H9 (cell line): ENCODE data around the gene DNM2. TPM values are rescaled to one million over a fixed set of nuclear protein-coding genes. Genes with fewer than 3 reads are reported as not detected.
A peak's percentile ranks its signal among the peaks of the same experiment; 100 is the strongest.

Experiments used
- DNase-seq: peaks from one replicate; pipeline ENCODE4 v3.0.0-alpha.2; 2017
- H2AFZ ChIP-seq: one replicate; pipeline ENCODE4 v1.6.1; 2013; ENCODE audit warnings: mild to moderate bottlenecking, low read length, control low read depth, moderate library complexity
- H2AK5ac ChIP-seq: 2 replicates; pipeline ENCODE4 v1.6.1; 2013; ENCODE audit warnings: low read length, control low read depth, mixed read lengths; ENCODE audit not compliant: insufficient read length
- H2BK120ac ChIP-seq: one replicate; pipeline ENCODE4 v1.6.1; 2013; ENCODE audit warnings: low read depth, mild to moderate bottlenecking, low read length, control low read depth, inconsistent platforms; ENCODE audit not compliant: poor library complexity, severe bottlenecking
- H2BK12ac ChIP-seq: 2 replicates; pipeline ENCODE4 v1.6.1; 2013; ENCODE audit warnings: low read length, control low read depth, mixed read lengths, low read depth; ENCODE audit not compliant: insufficient read length
- H2BK15ac ChIP-seq: 2 replicates; pipeline ENCODE4 v1.6.1; 2013; ENCODE audit warnings: low read depth, low read length, control low read depth
- H2BK20ac ChIP-seq: one replicate; pipeline ENCODE4 v1.6.1; 2013; ENCODE audit warnings: low read depth, mild to moderate bottlenecking, low read length, control low read depth, inconsistent platforms; ENCODE audit not compliant: poor library complexity, severe bottlenecking
- H2BK5ac ChIP-seq: 2 replicates; pipeline ENCODE4 v1.6.1; 2013; ENCODE audit warnings: low read length, control low read depth, mixed read lengths; ENCODE audit not compliant: insufficient read length
- H3K14ac ChIP-seq: 2 replicates; pipeline ENCODE4 v1.6.1; 2013; ENCODE audit warnings: low read length, control low read depth; ENCODE audit not compliant: insufficient read depth
- H3K18ac ChIP-seq: 2 replicates; pipeline ENCODE4 v1.6.1; 2013; ENCODE audit warnings: low read depth, mild to moderate bottlenecking, mixed read lengths, low read length, control low read depth; ENCODE audit not compliant: insufficient read length
- H3K23ac ChIP-seq: 2 replicates; pipeline ENCODE4 v1.6.1; 2013; ENCODE audit warnings: low read length, control low read depth, mixed read lengths, low read depth; ENCODE audit not compliant: insufficient read length
- H3K23me2 ChIP-seq: 2 replicates; pipeline ENCODE4 v1.6.1; 2013; ENCODE audit warnings: low read depth, mild to moderate bottlenecking, mixed read lengths, low read length, control low read depth; ENCODE audit not compliant: insufficient read length, poor library complexity, severe bottlenecking
- H3K27ac ChIP-seq: 2 replicates; pipeline ENCODE4 v1.5.1; 2013; ENCODE audit warnings: low read length, control low read depth, mixed read lengths, low read depth; ENCODE audit not compliant: insufficient read length
- H3K27me3 ChIP-seq: 2 replicates; pipeline ENCODE4 v1.6.1; 2013; ENCODE audit warnings: low read length, control low read depth, inconsistent platforms; ENCODE audit not compliant: insufficient read depth
- H3K4ac ChIP-seq: 2 replicates; pipeline ENCODE4 v1.6.1; 2013; ENCODE audit warnings: low read depth, mild to moderate bottlenecking, control low read depth, inconsistent platforms, low read length, moderate library complexity
- H3K4me1 ChIP-seq: 2 replicates; pipeline ENCODE4 v1.6.1; 2013; ENCODE audit warnings: low read length, control low read depth, inconsistent platforms; ENCODE audit not compliant: insufficient read depth
- H3K4me2 ChIP-seq: 2 replicates; pipeline ENCODE4 v1.6.1; 2013; ENCODE audit warnings: low read length, control low read depth, mixed read lengths; ENCODE audit not compliant: insufficient read length, insufficient read depth
- H3K56ac ChIP-seq: 2 replicates; pipeline ENCODE4 v1.6.1; 2013; ENCODE audit warnings: low read depth, mild to moderate bottlenecking, mixed read lengths, low read length, control low read depth; ENCODE audit not compliant: insufficient read length
- H3K79me1 ChIP-seq: 2 replicates; pipeline ENCODE4 v1.6.1; 2013; ENCODE audit warnings: low read depth, mild to moderate bottlenecking, moderate library complexity, low read length, control low read depth, inconsistent platforms; ENCODE audit not compliant: insufficient read depth, poor library complexity, severe bottlenecking
- H3K79me2 ChIP-seq: 2 replicates; pipeline ENCODE4 v1.6.1; 2013; ENCODE audit warnings: low read length, control low read depth, inconsistent platforms; ENCODE audit not compliant: insufficient read depth
- H3K9ac ChIP-seq: 2 replicates; pipeline ENCODE4 v1.6.1; 2013; ENCODE audit warnings: low read length, control low read depth, mixed read lengths; ENCODE audit not compliant: insufficient read length; ENCODE audit errors: extremely low read depth
- H3K9me3 ChIP-seq: one replicate; pipeline ENCODE4 v1.6.1; 2013; ENCODE audit warnings: low read depth, low read length, inconsistent platforms; ENCODE audit not compliant: control insufficient read depth
- H3T11ph ChIP-seq: one replicate; pipeline ENCODE4 v1.6.1; 2013; ENCODE audit warnings: mild to moderate bottlenecking, low read length, control low read depth, inconsistent platforms
- H4K20me1 ChIP-seq: one replicate; pipeline ENCODE4 v1.6.1; 2013; ENCODE audit not compliant: control insufficient read depth, insufficient read length, insufficient read depth
- H4K5ac ChIP-seq: 2 replicates; pipeline ENCODE4 v1.6.1; 2013; ENCODE audit warnings: low read depth, mild to moderate bottlenecking, mixed read lengths, low read length, control low read depth; ENCODE audit not compliant: insufficient read length
- H4K8ac ChIP-seq: replicated peaks from 2 replicates; pipeline ENCODE4 v1.6.1; 2013; ENCODE audit warnings: low read length, control low read depth, mixed read lengths, low read depth; ENCODE audit not compliant: insufficient read length
- H4K91ac ChIP-seq: 2 replicates; pipeline ENCODE4 v1.6.1; 2013; ENCODE audit warnings: low read depth, mild to moderate bottlenecking, moderate library complexity, mixed read lengths, low read length, control low read depth; ENCODE audit not compliant: insufficient read length
- H3K27ac Mint-ChIP-seq, 3 experiments: 2 replicates in 2 of 3; 3 replicates in 1 of 3; pipeline ENCODE4 v1.8.0; 2020 to 2021; ENCODE audit warnings: mixed read lengths in 3 of 3, mild to moderate bottlenecking in 1 of 3, moderate library complexity in 1 of 3
- H3K27me3 Mint-ChIP-seq: 2 replicates; pipeline ENCODE4 v1.8.0; 2021; ENCODE audit warnings: low read depth, mild to moderate bottlenecking, moderate library complexity, mixed read lengths
- H3K36me3 Mint-ChIP-seq, 3 experiments: 2 replicates in 2 of 3; 3 replicates in 1 of 3; pipeline ENCODE4 v1.8.0; 2020 to 2021; ENCODE audit warnings: low read depth in 3 of 3, mixed read lengths in 3 of 3; ENCODE audit not compliant: insufficient read depth in 1 of 3
- H3K4me1 Mint-ChIP-seq, 2 experiments: 2 replicates each; pipeline ENCODE4 v1.8.0; 2020; ENCODE audit warnings: mixed read lengths in 2 of 2
- H3K4me3 Mint-ChIP-seq, 2 experiments: 2 replicates in 1 of 2; 3 replicates in 1 of 2; pipeline ENCODE4 v1.8.0; 2020 to 2021; ENCODE audit warnings: mild to moderate bottlenecking in 2 of 2, mixed read lengths in 2 of 2, moderate library complexity in 1 of 2
- H3K9me3 Mint-ChIP-seq, 2 experiments: 2 replicates in 1 of 2; 3 replicates in 1 of 2; pipeline ENCODE4 v1.8.0; 2020; ENCODE audit warnings: mild to moderate bottlenecking in 2 of 2, mixed read lengths in 2 of 2, moderate library complexity in 1 of 2
- CTCF ChIP-seq: fragments of 200-600 bp; sonication (generic); conservative IDR thresholded peaks from 3 replicates; pipeline ENCODE4 v1.8.0; 2021; ENCODE audit warnings: antibody characterized with exemption, mild to moderate bottlenecking
- WGBS: extraction: QIAGEN DNeasy Blood & Tissue Kit; methylation state at CpG from one replicate; pipeline ENCODE4 v1.1.7; 2013; ENCODE audit warnings: missing lambda C conversion rate, low lambda C conversion rate, mixed read lengths; ENCODE audit not compliant: insufficient read length; ENCODE audit errors: extremely low coverage; 5-methylcytosine and 5-hydroxymethylcytosine counted together
- total RNA-seq: library from RNA; stranded (reverse); gene quantifications from 2 replicates; pipeline ENCODE4 v1.2.1, GENCODE V29; 2021

DNM2 gene
- total RNA-seq, 1 experiment from 2014 or later, result 152 TPM

DNA sequence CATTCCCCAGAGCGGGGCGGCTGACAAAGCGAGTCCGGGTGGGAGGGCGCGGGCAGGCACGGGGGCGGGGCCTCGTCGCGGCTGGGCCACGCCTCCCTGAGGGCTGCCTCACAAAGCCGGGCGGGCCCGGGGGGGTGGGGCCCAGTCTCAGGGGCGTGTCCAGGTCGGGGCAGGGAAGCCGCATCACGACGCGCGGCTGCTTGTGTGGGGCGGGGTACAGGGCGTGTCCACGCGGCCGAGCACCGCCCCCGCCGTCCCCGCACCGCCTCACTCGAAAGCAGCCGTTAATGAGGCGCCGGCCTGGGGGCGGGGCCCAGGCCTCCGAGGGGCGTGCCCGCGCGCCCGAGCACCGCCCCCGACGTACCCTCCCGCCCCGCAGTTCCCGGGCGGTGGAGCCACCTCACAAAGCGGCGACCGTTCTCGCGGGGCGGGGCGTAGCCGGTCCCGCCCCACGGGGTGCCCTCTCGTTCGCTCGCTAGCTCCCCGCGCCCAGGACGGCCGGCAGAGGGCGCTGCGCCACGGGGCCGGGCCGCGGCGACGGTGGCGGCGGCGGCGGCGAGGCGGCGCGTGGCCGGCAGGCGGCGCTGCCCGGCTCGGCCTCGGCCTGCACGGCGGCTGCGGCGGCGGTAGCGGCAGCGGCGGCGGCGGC, 153.2 kb downstream of the DNM2 start, which contains the start of gene CARM1:
CARM1 (plus strand) TSS at position 599 of the 649 bp plus-strand sequence. CDS start 150 bp downstream, outside the sequence.
- H2AK5ac ChIP-seq, result no peak within 1 kb of the TSS
- H3K9me3 ChIP-seq, result no peaks in the 10 kb centered on the region
- H3K4ac ChIP-seq, result no peak within 1 kb of the TSS
- peak within 1 kb of the TSS; percentile 71 for H3K4me2 ChIP-seq
- peaks cover 13% of the 10 kb centered on the region; the same call in 1 of the 2 replicates for H3K79me2 ChIP-seq
- no CpG with 5 or more reads among the region's 99 CpGs for WGBS
- no peaks in the 10 kb centered on the region for H4K20me1 ChIP-seq
- H4K91ac ChIP-seq, result no peak within 1 kb of the TSS
- H3K18ac ChIP-seq, result peak within 1 kb of the TSS; percentile 45
- no peak within 1 kb of the TSS for H2BK120ac ChIP-seq
- DNase-seq, result peak; percentile 98
- peaks cover 12 to 22% of the 10 kb centered on the region in 2 experiments for H3K4me1 Mint-ChIP-seq
- H3K27me3 Mint-ChIP-seq, result no peaks in the 10 kb centered on the region
- no peak within 1 kb of the TSS for H2BK5ac ChIP-seq
- H3T11ph ChIP-seq, result no peak within 1 kb of the TSS
- no peak within 1 kb of the TSS for H3K56ac ChIP-seq
- H3K27ac ChIP-seq, result no peak within 1 kb of the TSS
- H3K14ac ChIP-seq, result peak within 1 kb of the TSS; percentile 82
- H3K79me1 ChIP-seq, result peaks cover 5% of the 10 kb centered on the region
- H3K27me3 ChIP-seq, result no peaks in the 10 kb centered on the region
- H3K4me1 ChIP-seq, result peaks cover 2% of the 10 kb centered on the region; the same call in 1 of the 2 replicates
- H2AFZ ChIP-seq, result no peak within 1 kb of the TSS
- no peak within 1 kb of the TSS for H2BK15ac ChIP-seq
- no peak within 1 kb of the TSS for H2BK20ac ChIP-seq
- peak; percentile 67 for TF ChIP-seq CTCF
- H3K23ac ChIP-seq, result no peak within 1 kb of the TSS
- peaks cover 1 to 14% (median 4%) of the 10 kb centered on the region in 3 experiments; a peak in 4 of 7 replicates for H3K36me3 Mint-ChIP-seq
- peak within 1 kb of the TSS; percentile 61 for H3K9ac ChIP-seq
- H4K5ac ChIP-seq, result no peak within 1 kb of the TSS
- H3K23me2 ChIP-seq, result peaks cover 8% of the 10 kb centered on the region
- H2BK12ac ChIP-seq, result no peak within 1 kb of the TSS
- peak within 1 kb of the TSS; percentile 96 to 99 (median 99) for H3K27ac Mint-ChIP-seq
- H4K8ac ChIP-seq, result no peak within 1 kb of the TSS
- peak within 1 kb of the TSS; percentile 85 to 89 for H3K4me3 Mint-ChIP-seq
- no peaks in the 10 kb centered on the region for H3K9me3 Mint-ChIP-seq
